Astrocyte of the spinal cord (primary cell): ENCODE measurements around the gene PPP1R14C.

Experiments used
- DNase-seq: peaks from one replicate; pipeline ENCODE4 v3.0.0; 2011; ENCODE audit warnings: low read depth, low spot score
- H3K4me3 ChIP-seq: 2 replicates; pipeline ENCODE4 v1.5.1; 2011; ENCODE audit warnings: low read depth, mild to moderate bottlenecking, low read length, moderate library complexity
- CTCF ChIP-seq: IDR thresholded peaks from 2 replicates; pipeline ENCODE4 v1.5.1; 2012; ENCODE audit warnings: low read depth, mild to moderate bottlenecking, low read length, inconsistent platforms
- in situ Hi-C: cut with HindIII; loops from 2 replicates; pipeline ENCODE4 v1.10.0; 2017; ENCODE audit warnings: low sequenced_read_pairs

Gene PPP1R14C

GRCh38 chr6:150172929-150173328 is 30.1 kb downstream of the PPP1R14C start:
- DNase-seq = no peak
- no peak for TF ChIP-seq CTCF
- no peak overlapping the region for H3K4me3 ChIP-seq
- in situ Hi-C loops = no loop called here

GRCh38 chr6:150175586-150176151 is 32.8 kb downstream of the PPP1R14C start:
- no peak for TF ChIP-seq CTCF
- in situ Hi-C loops = no loop called here
- H3K4me3 ChIP-seq = no peak overlapping the region
- DNase-seq = no peak

- H3K4me3 ChIP-seq = no peak overlapping the region
- DNase-seq = no peak
- in situ Hi-C loops = no loop called here
- TF ChIP-seq CTCF = no peak
These were observed 33.3 kb downstream of the PPP1R14C start for GRCh38 chr6:150176152-150176551.

GRCh38 chr6:150176659-150177058 is 33.8 kb downstream of the PPP1R14C start:
- in situ Hi-C loops = no loop called here
- TF ChIP-seq CTCF = no peak
- DNase-seq = no peak

GRCh38 chr6:150177259-150177951 is 34.6 kb downstream of the PPP1R14C start:
- in situ Hi-C loops = no loop called here
- TF ChIP-seq CTCF = no peak
- DNase-seq = no peak
- H3K4me3 ChIP-seq = no peak overlapping the region

More at GRCh38 chr6:150176659-150177058, 33.8 kb downstream of the PPP1R14C start:
- no peak overlapping the region for H3K4me3 ChIP-seq

DNA sequence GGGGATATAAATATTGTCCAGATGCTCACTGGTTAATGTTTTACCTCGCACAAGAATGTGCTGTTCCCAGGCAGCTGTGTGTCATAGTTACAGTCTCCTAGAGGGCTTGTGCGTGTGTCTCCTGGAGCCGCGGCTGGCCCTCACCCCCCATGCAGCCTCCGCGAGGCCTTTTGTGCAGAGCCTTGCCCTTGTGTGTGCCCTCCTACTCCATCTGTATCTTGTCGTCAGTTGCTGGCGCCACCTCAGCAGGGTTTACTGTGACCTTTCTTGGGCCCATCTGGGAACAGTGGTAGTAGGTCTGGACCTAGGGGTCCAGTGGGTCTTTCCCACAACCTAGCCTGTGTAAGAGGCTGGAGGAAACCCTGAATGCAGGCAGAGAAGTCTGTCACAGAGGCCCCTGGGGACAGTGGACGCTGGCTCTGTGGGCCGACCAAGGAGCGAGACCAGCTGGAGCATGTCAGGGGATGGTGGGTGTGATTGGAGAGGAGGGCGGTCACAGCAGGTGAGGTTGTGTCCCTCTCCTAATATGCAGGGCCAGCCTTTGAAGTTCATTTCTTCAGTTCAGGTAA is 35.2 kb downstream of the PPP1R14C start:
- H3K4me3 ChIP-seq = no peak overlapping the region
- no peak for TF ChIP-seq CTCF
- in situ Hi-C loops = no loop called here
- peak; percentile 55 for DNase-seq
